Endothelial cell of umbilical vein (primary cell): Measurements from ENCODE around the gene HDAC4. TPM values are rescaled to one million over a fixed set of nuclear protein-coding genes. Genes with fewer than 3 reads are reported as not detected.

ENCODE experiments used
- BruUV-seq: library from RNA; stranded (reverse); fragments of 400-500 nt; replicated peaks from 2 replicates; lab custom pipeline; 2021; lab: Mats Ljungman, UMichigan
- CTCF ChIA-PET: fragments of 300-600, 350-600 bp; sonication (Branson Sonifier 250); formaldehyde crosslinking; loops from one replicate; lab custom pipeline; 2021; ENCODE audit warnings: antibody characterized with exemption, inconsistent platforms; lab: Charles Lee
- POLR2A ChIA-PET: fragments of 300-600, 350-600 bp; sonication (Branson Sonifier 250); formaldehyde crosslinking; loops from one replicate; lab custom pipeline; 2021; ENCODE audit warnings: antibody characterized with exemption, inconsistent platforms; lab: Charles Lee
- DNase-seq: peaks from one replicate; pipeline ENCODE4 v3.0.0-alpha.2; 2011; ENCODE audit warnings: low read depth, low spot score
- FAIRE-seq: peaks from 2 replicates; lab custom pipeline; 2011; peaks lifted over from hg19 to GRCh38; lab: Jason Lieb, UNC
- H2AFZ ChIP-seq: 2 replicates; pipeline ENCODE4 v1.6.0; 2012; ENCODE audit warnings: low read depth, low read length, control low read depth, inconsistent platforms
- H3K27ac ChIP-seq: 2 replicates; pipeline ENCODE4 v1.5.1; 2011; ENCODE audit warnings: low read depth, mild to moderate bottlenecking, control low read depth, low read length, moderate library complexity; ENCODE audit not compliant: insufficient read depth
- H3K27me3 ChIP-seq, 2 experiments: 2 replicates each; pipeline versions ENCODE4 v1.6.0 to v1.6.1; 2011; ENCODE audit warnings: low read length in 2 of 2, mixed read lengths in 1 of 2; ENCODE audit not compliant: control insufficient read depth in 2 of 2, insufficient read depth in 2 of 2
- H3K36me3 ChIP-seq, 2 experiments: 2 replicates in 1 of 2; 3 replicates in 1 of 2; pipeline ENCODE4 v1.5.1; 2011; ENCODE audit warnings: low read length in 2 of 2, mild to moderate bottlenecking in 1 of 2, moderate library complexity in 1 of 2; ENCODE audit not compliant: control insufficient read depth in 2 of 2, insufficient read depth in 2 of 2; ENCODE audit errors: extremely low read depth in 1 of 2
- H3K4me1 ChIP-seq: 3 replicates; pipeline ENCODE4 v1.5.1; 2011; ENCODE audit warnings: mild to moderate bottlenecking, low read length; ENCODE audit not compliant: control insufficient read depth, insufficient read depth; ENCODE audit errors: extremely low read depth
- H3K4me2 ChIP-seq: 2 replicates; pipeline ENCODE4 v1.6.1; 2011; ENCODE audit warnings: low read length, control low read depth, mixed read lengths; ENCODE audit not compliant: insufficient read depth
- H3K4me3 ChIP-seq, 3 experiments: fragments of 200-600 bp in 1 of 3; sonication (generic), shearing (Covaris generic) in 1 of 3; replicated peaks in 1 of 3; 2 replicates each; pipeline ENCODE4 v1.5.1; 2011 to 2016; ENCODE audit warnings: control low read depth in 3 of 3, low read length in 3 of 3, mild to moderate bottlenecking in 2 of 3, inconsistent platforms in 1 of 3, low read depth in 1 of 3, moderate library complexity in 1 of 3; ENCODE audit not compliant: insufficient read depth in 1 of 3
- H3K79me2 ChIP-seq: 2 replicates; pipeline ENCODE4 v1.6.0; 2012; ENCODE audit warnings: low read length, inconsistent platforms; ENCODE audit not compliant: control insufficient read depth, insufficient read depth
- H3K9ac ChIP-seq: replicated peaks from 2 replicates; pipeline ENCODE3; 2011; ENCODE audit warnings: low read length, control low read depth; ENCODE audit not compliant: insufficient read depth; ENCODE audit errors: extremely low read depth
- H3K9me1 ChIP-seq: replicated peaks from 3 replicates; pipeline ENCODE4 v1.6.0; 2011; ENCODE audit warnings: mild to moderate bottlenecking, low read length; ENCODE audit not compliant: control insufficient read depth, insufficient read depth; ENCODE audit errors: extremely low read depth
- H3K9me3 ChIP-seq: replicated peaks from 2 replicates; pipeline ENCODE4 v1.5.1; 2012; ENCODE audit warnings: low read length, inconsistent platforms; ENCODE audit not compliant: control insufficient read depth, insufficient read depth
- H4K20me1 ChIP-seq: replicated peaks from 2 replicates; pipeline ENCODE3; 2011; ENCODE audit warnings: mild to moderate bottlenecking, low read length; ENCODE audit not compliant: control insufficient read depth, insufficient read depth; ENCODE audit errors: extremely low read depth
- EZH2 ChIP-seq: IDR thresholded peaks from 2 replicates; pipeline ENCODE4 v1.6.1; 2012; ENCODE audit warnings: borderline replicate concordance, low read depth, mild to moderate bottlenecking, moderate library complexity, low read length, inconsistent platforms; ENCODE audit not compliant: severe bottlenecking
- FOS ChIP-seq: IDR thresholded peaks from 2 replicates; pipeline ENCODE4 v1.6.1; 2011; ENCODE audit warnings: mild to moderate bottlenecking, low read length, moderate library complexity, borderline replicate concordance; ENCODE audit not compliant: insufficient read depth
- GATA2 ChIP-seq: IDR thresholded peaks from 2 replicates; pipeline ENCODE4 v1.7.0; 2011; ENCODE audit warnings: low read depth, mild to moderate bottlenecking, moderate library complexity, mixed read lengths, low read length; ENCODE audit not compliant: insufficient read length, insufficient read depth
- JUN ChIP-seq: IDR thresholded peaks from 2 replicates; pipeline ENCODE4 v1.6.1; 2011; ENCODE audit warnings: borderline replicate concordance, low read depth; ENCODE audit not compliant: insufficient read length, insufficient read depth
- MYC ChIP-seq: IDR thresholded peaks from one replicate; pipeline ENCODE4 v1.6.1; 2011; ENCODE audit warnings: mild to moderate bottlenecking, low read depth, low read length
- POLR2A ChIP-seq: IDR thresholded peaks from 2 replicates; pipeline ENCODE4 v1.6.1; 2012; ENCODE audit warnings: low read depth, mild to moderate bottlenecking, control low read depth, low read length
- dilution Hi-C: fragments of 300-500 bp; cut with MboI; formaldehyde crosslinking; loops from one replicate; pipeline ENCODE4 v1.15.0; 2019; ENCODE audit warnings: low sequenced_read_pairs; ENCODE audit not compliant: extremely low pct_ligation_motif_present
- intact Hi-C: fragments of 100-400 bp; cut with micrococcal nuclease; formaldehyde crosslinking; loops from one replicate; pipeline ENCODE4 v1.10.0; 2022
- polyA plus RNA-seq, 4 experiments: library from polyadenylated mRNA; depleted of rRNA in 3 of 4; stranded (reverse) in 3 of 4; unstranded in 1 of 4; fragments of >200 nt; gene quantifications; 2 replicates each; pipeline versions ENCODE4 v1.2.1 to v1.2.3, GENCODE V29; 2011 to 2012; ENCODE audit warnings: missing spikeins in 1 of 4
- total RNA-seq: library from RNA; stranded (reverse); gene quantifications from 2 replicates; pipeline ENCODE4 v1.2.3, GENCODE V29; 2021
- TF ChIP-seq, protein P1 (sequence below), 2 donors: IDR thresholded peaks; 1 replicate in 1 of 2; 2 replicates in 1 of 2; pipeline ENCODE4 v1.5.1; 2011; ENCODE audit warnings: low read length in 2 of 2, mild to moderate bottlenecking in 2 of 2, moderate library complexity in 2 of 2, control low read depth in 1 of 2, inconsistent platforms in 1 of 2, low read depth in 1 of 2; ENCODE audit not compliant: insufficient read depth in 1 of 2; ENCODE audit errors: extremely low read depth in 1 of 2

HDAC4 gene
- total and polyA plus RNA-seq, 2 donors (not counting 3 experiments of a cell fraction or from before 2014, with no cell fraction given), result 13.4 to 33.0 TPM

DNA sequence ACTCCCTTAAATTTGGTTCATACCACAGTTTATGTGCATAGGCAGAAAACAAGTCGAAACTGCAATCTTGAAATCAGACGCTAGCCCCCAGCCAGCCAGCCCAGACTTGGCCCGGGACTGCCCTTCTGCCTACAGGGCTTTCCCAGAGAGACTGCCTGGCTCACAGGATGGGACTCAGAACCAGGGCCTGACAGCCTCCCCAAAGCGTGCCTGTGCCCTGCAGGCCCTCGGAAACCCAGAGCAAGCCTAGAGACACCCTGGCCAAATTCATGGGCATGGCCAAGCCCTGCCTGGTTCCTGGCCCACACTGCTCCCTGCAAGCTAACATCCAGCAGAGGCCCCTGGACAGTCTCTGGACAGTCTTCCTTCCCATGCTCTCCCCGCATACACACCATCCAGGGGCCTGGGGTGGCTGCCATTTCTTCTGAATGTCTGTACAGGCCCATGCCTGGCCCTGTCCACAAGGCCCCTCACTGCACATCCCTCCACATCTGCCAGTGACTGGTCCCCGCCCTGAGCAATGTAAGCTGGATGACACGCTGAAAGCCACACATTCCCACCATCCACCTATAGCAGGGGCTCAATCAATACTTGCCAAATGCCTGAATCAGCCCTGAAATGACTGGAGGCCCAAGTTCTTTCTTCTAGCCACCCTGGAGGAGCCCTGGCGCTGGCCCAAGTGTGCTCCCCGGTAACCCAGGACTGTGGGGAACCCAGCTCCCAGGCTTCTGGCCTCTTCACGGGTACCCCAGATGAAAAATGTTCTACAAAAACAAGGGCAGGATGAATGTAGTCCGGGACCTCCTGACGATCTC lies 73.1 kb downstream of the HDAC4 start:
- CTCF ChIA-PET, result interaction anchor here (1.0 kb wide), 1 partner anchor 16 kb away, joined by 5 read pairs; no protein-coding TSS in a partner anchor
- Histone ChIP-seq H3K9ac (no peak overlapping the region), H2AFZ (no peak overlapping the region), H3K4me3 (no peak overlapping the region), H3K79me2 (peaks cover 8% of the 10 kb centered on the region), H3K27me3 (no peaks in the 10 kb centered on the region), H4K20me1 (no peaks in the 10 kb centered on the region), H3K4me1 (peaks cover 19% of the 10 kb centered on the region), H3K9me1 (no peaks in the 10 kb centered on the region), H3K4me2 (no peak overlapping the region), H3K27ac (no peak overlapping the region), H3K36me3 (no peaks in the 10 kb centered on the region), H3K9me3 (no peaks in the 10 kb centered on the region)
- intact Hi-C loops (loop anchor here (2.0 kb wide), 1 partner anchor 73 kb away; the partner anchor contains the start of gene HDAC4), dilution Hi-C loops (no loop called here)
- POLR2A ChIA-PET, result no interaction called here
- no TSS peak for BruUV-seq
- TF ChIP-seq JUN (no peak), POLR2A (no peak), GATA2 (no peak), EZH2 (no peak), MYC (no peak)
- FAIRE-seq, result no peak
- no peak for DNase-seq

DNA sequence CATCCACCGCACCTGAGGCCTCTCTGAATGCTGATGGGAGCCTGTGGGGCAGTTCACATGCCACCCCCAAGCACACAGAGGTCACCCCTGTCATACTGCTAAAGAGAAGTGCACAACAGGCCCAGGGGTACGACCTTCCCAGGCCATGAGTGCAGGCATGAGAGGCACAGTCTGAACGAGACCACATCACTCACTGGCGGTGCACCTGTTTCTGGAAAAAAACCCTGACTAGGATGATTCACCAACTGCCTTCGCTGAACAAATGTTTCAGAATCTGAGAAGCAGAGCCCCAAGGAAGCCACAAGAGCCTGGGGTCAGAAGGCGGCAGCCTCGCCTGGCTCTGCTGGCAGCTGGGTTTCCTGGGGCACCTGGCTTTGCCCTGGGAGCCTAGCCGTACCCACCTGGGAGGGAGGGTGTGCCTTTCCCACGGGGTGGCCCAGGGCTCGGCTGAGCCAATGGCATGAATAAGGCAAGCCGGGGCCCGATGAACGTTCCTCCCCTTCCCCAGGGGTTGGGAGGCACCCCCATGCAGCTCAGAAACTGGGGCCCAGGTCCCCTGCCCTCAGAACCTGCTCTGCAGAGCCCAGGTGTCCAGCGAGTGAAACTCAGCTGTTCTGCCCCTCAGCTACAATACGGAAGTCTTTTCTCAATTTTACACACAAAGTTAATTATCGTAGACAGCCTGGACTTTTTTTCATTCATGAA lies 73.8 kb downstream of the HDAC4 start:
- Histone ChIP-seq H3K9me3 (no peaks in the 10 kb centered on the region), H3K27me3 (no peaks in the 10 kb centered on the region), H3K4me3 (no peak overlapping the region), H3K9ac (no peak overlapping the region), H3K27ac (no peak overlapping the region), H2AFZ (no peak overlapping the region), H3K9me1 (no peaks in the 10 kb centered on the region), H4K20me1 (no peaks in the 10 kb centered on the region), H3K79me2 (peaks cover 10% of the 10 kb centered on the region), H3K4me1 (peaks cover 23% of the 10 kb centered on the region), H3K4me2 (no peak overlapping the region), H3K36me3 (no peaks in the 10 kb centered on the region)
- ChIA-PET POLR2A (no interaction called here), CTCF (interaction anchor here (1.2 kb wide), 1 partner anchor 734 kb away, joined by 3 read pairs; no protein-coding TSS in a partner anchor)
- intact Hi-C loops (no loop called here), dilution Hi-C loops (no loop called here)
- no peak for TF ChIP-seq FOS
- TF ChIP-seq, protein P1, sequence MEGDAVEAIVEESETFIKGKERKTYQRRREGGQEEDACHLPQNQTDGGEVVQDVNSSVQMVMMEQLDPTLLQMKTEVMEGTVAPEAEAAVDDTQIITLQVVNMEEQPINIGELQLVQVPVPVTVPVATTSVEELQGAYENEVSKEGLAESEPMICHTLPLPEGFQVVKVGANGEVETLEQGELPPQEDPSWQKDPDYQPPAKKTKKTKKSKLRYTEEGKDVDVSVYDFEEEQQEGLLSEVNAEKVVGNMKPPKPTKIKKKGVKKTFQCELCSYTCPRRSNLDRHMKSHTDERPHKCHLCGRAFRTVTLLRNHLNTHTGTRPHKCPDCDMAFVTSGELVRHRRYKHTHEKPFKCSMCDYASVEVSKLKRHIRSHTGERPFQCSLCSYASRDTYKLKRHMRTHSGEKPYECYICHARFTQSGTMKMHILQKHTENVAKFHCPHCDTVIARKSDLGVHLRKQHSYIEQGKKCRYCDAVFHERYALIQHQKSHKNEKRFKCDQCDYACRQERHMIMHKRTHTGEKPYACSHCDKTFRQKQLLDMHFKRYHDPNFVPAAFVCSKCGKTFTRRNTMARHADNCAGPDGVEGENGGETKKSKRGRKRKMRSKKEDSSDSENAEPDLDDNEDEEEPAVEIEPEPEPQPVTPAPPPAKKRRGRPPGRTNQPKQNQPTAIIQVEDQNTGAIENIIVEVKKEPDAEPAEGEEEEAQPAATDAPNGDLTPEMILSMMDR (IDR thresholded peaks at IDR 0.05; ENCODE audit: extremely low read depth in 1 of 2, insufficient read depth in 1 of 2, low read depth in 1 of 2, low read length in 2 of 2), result no peak
- no peak for TF ChIP-seq POLR2A
- FAIRE-seq (no peak), DNase-seq (no peak)
- no TSS peak for BruUV-seq
